Right atrium auricular region (tissue), 2 donors: ENCODE measurements around the gene BTN1A1. TPM values are rescaled to one million over a fixed set of nuclear protein-coding genes. Genes with fewer than 3 reads are reported as not detected.
A peak's percentile ranks its signal among the peaks of the same experiment; 100 is the strongest.

Experiments used
- DNase-seq: peaks from one replicate; pipeline ENCODE4 v3.0.0-alpha.2; 2019; ENCODE audit warnings: low spot score
- H3K27ac ChIP-seq, 2 donors: fragments of 200-600 bp; sonication (generic); 1 replicate in 1 of 2; 2 replicates in 1 of 2; pipeline ENCODE4 v1.5.1; 2016 to 2019
- H3K27me3 ChIP-seq, 2 donors: fragments of 200-600 bp; sonication (generic); one replicate each; pipeline versions ENCODE4 v1.5.1 to v1.6.0; 2017 to 2019
- H3K36me3 ChIP-seq: fragments of 200-600 bp; sonication (generic); one replicate; pipeline ENCODE4 v1.5.1; 2016
- H3K4me1 ChIP-seq, 2 donors: fragments of 200-600 bp; sonication (generic); one replicate each; pipeline versions ENCODE4 v1.5.1 to v1.6.0; 2017 to 2019
- H3K4me3 ChIP-seq, 2 donors: fragments of 200-600 bp; sonication (generic); 1 replicate in 1 of 2; 2 replicates in 1 of 2; pipeline ENCODE4 v1.5.1; 2017 to 2019; ENCODE audit warnings: mild to moderate bottlenecking in 1 of 2, moderate library complexity in 1 of 2
- H3K9me3 ChIP-seq, 2 donors: fragments of 200-600 bp; sonication (generic); one replicate each; pipeline ENCODE4 v1.5.1; 2019
- CTCF ChIP-seq, 2 donors: fragments of 200-600 bp; sonication (generic); IDR thresholded peaks; one replicate each; pipeline ENCODE4 v1.5.1; 2019; ENCODE audit warnings: antibody characterized with exemption in 2 of 2
- total RNA-seq, 2 donors: library from RNA; depleted of rRNA; stranded (reverse); fragments of >200 nt; gene quantifications; one replicate each; pipeline ENCODE4 v1.1.0, GENCODE V29; 2016

The BTN1A1 gene
- total RNA-seq, 2 donors from 2014 or later: not detected

GRCh38 chr6:26533532-26533931, 33.4 kb downstream of the BTN1A1 start:
- peak overlapping the region; percentile 77 to 88 for H3K27ac ChIP-seq
- peaks cover 0 to 23% of the 10 kb centered on the region in 2 donors for H3K4me1 ChIP-seq
- H3K4me3 ChIP-seq: peak overlapping the region; percentile 67 to 70
- H3K36me3 ChIP-seq: no peaks in the 10 kb centered on the region
- H3K27me3 ChIP-seq: no peaks in the 10 kb centered on the region
- TF ChIP-seq CTCF (IDR thresholded peaks at IDR 0.05): no peak
- DNase-seq: no peak
- no peaks in the 10 kb centered on the region for H3K9me3 ChIP-seq

GRCh38 chr6:26534681-26535465, 34.8 kb downstream of the BTN1A1 start:
- H3K27ac ChIP-seq: no peak overlapping the region

DNA sequence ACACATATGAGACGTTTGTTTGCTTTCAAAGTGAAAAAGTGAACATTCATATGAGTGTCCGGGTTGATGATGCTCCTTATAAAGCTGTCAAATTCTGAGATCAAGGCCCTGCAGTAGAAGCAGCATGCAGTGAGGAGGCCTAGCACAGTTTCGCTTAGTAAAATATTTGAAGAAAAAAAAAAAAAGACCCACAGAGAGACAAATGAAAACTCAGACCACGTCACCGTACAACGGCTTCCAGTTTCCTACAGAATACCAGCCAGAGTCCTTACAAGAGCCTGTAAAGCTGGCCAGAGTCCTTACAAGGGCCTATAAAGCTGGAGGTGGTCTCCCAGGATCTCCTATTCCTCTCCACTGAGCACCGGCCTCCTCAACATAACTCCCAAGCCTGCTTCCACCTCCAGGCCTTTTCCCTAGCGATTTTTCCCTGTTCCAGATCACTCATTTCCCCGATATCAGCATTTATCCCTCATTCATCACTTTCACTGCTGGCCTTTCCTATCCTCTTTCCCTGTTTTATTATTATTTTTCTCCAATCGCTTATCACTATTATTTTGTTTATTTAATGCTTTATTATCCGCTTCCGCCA, 36.6 kb downstream of the BTN1A1 start:
- Histone ChIP-seq H3K4me1 (peaks cover 0 to 36% of the 10 kb centered on the region in 2 donors), H3K4me3 (peak overlapping the region; percentile 80 to 85), H3K36me3 (no peaks in the 10 kb centered on the region), H3K27ac (peak overlapping the region; percentile 89), H3K9me3 (no peaks in the 10 kb centered on the region), H3K27me3 (no peaks in the 10 kb centered on the region)
- DNase-seq: no peak
- TF ChIP-seq CTCF (IDR thresholded peaks at IDR 0.05): no peak

More at GRCh38 chr6:26534681-26535465, 34.8 kb downstream of the BTN1A1 start:
- no peaks in the 10 kb centered on the region for H3K27me3 ChIP-seq
- no peaks in the 10 kb centered on the region for H3K9me3 ChIP-seq
- no peak for TF ChIP-seq CTCF (IDR thresholded peaks at IDR 0.05)
- peaks cover 0 to 35% of the 10 kb centered on the region in 2 donors for H3K4me1 ChIP-seq
- DNase-seq: no peak
- H3K4me3 ChIP-seq: no peak overlapping the region
- no peaks in the 10 kb centered on the region for H3K36me3 ChIP-seq

DNA sequence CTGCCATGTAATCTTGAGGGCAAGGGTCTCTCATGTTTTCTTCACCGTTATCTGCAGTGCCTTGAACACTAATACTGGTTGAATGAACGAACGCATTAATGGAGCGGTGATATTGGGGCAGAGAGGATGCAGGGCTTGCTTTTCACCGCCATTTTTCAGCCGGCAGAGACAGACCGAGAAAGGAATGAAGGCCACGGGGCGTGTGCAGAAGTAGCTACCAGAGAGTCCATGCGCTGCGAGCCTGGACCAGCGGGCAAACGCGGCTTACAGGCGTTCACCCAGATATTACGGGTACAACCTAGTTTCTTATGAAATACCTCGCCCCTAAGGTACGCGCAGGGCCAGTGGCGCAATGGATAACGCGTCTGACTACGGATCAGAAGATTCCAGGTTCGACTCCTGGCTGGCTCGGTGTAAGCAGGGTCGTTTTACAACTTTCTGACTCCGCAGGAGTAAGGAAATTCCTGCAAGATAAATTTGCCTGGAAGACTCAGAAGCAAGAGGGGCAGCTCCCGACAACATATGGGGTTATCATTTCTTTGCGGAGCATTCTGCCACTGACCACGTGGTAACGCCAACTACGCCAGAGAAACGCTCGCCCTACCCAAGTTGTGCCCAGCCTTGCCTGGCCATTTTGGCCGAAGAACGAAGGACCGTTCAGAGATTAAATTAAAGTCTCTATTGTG, 37.2 kb downstream of the BTN1A1 start:
- no peaks in the 10 kb centered on the region for H3K36me3 ChIP-seq
- H3K27me3 ChIP-seq: no peaks in the 10 kb centered on the region
- no peaks in the 10 kb centered on the region for H3K9me3 ChIP-seq
- H3K27ac ChIP-seq: peak overlapping the region; percentile 89
- no peak for TF ChIP-seq CTCF (IDR thresholded peaks at IDR 0.05)
- H3K4me3 ChIP-seq: peak overlapping the region; percentile 80 to 85
- DNase-seq: peak; percentile 97
- peaks cover 0 to 36% of the 10 kb centered on the region in 2 donors for H3K4me1 ChIP-seq

- DNase-seq: peak; percentile 88
- no peaks in the 10 kb centered on the region for H3K27me3 ChIP-seq
- H3K9me3 ChIP-seq: no peaks in the 10 kb centered on the region
- peak within 1 kb of the TSS; percentile 89 for H3K27ac ChIP-seq
- TF ChIP-seq CTCF (IDR thresholded peaks at IDR 0.05): peak in 1 of 2 donors; percentile 16
- H3K4me1 ChIP-seq: peaks cover 0 to 36% of the 10 kb centered on the region in 2 donors
- no peaks in the 10 kb centered on the region for H3K36me3 ChIP-seq
- peak within 1 kb of the TSS; percentile 80 to 85 for H3K4me3 ChIP-seq
Measured at GRCh38 chr6:26537846-26538571, 37.9 kb downstream of the BTN1A1 start, which contains the start of gene HMGN4. HMGN4 (plus strand) TSS chr6:26538366; CDS start chr6:26545207, 6,841 bp downstream.
